NB4 (cell line): ENCODE data around the gene MYH4.

ENCODE experiments used
- CTCF ChIP-seq: IDR thresholded peaks from one replicate; pipeline ENCODE4 v1.5.1; 2012; ENCODE audit warnings: low read depth, low read length
- POLR2A ChIP-seq: IDR thresholded peaks from 2 replicates; pipeline ENCODE4 v1.6.1; 2011; ENCODE audit warnings: mild to moderate bottlenecking; ENCODE audit not compliant: insufficient read length; ENCODE audit errors: extremely low read depth

- TF ChIP-seq POLR2A (no peak), CTCF (no peak)
Observed at GRCh38 chr17:10447026-10447931, 22.1 kb downstream of the MYH4 start.
